UCSD-AML1 (cell line): ENCODE data around the gene PCDH8.
"Not testable (repeated sequence)": the region's sequence is repeated elsewhere in the genome, so short reads cannot be mapped to it uniquely, and the experiment has no call there.

Experiments used
- DNase-seq: peaks from one replicate; lab custom pipeline; 2025; ENCODE audit not compliant: unreplicated experiment; lab: John Stamatoyannopoulos, UW

PCDH8 gene

DNA sequence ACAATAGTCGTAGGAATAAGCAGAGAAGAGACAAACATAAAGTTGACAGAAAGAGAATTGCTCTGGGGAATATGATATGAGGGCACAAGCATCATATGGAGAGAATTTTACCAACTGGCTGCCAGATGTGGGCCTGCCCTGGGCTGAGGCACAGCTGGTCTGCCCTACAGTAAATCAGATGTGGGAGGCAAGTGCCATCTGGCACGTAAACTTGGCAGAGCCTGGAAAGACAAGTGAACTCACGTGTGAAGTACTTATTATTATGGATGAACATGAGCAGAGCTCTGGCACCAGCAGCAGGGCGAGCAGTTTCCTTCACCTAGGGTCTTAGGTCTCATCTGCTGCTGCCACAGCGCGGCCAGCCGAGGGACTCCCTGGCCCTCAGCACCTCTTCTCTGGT is 20.6 kb downstream of the PCDH8 start:
- DNase-seq: no peak

DNA sequence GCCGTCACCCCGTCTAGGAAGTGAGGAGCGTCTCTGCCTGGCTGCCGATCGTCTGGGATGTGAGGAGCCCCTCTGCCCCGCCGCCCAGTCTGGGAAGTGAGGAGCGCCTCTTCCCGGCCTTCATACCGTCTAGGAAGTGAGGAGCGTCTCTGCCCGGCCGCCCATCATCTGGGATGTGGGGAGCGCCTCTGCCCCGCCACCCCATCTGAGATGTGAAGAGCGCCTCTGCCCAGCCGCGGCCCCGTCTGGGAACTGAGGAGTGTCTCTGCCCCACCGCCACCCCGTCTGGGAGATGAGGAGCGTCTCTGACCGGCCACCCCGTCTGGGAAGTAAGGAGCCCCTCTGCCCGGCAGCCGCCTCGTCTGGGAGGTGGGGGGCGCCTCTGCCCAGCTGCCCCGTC is 30.6 kb downstream of the PCDH8 start:
- not testable (repeated sequence) for DNase-seq

GRCh38 chr13:52815330-52815729 is 33.1 kb downstream of the PCDH8 start:
- DNase-seq: no peak

GRCh38 chr13:52812941-52813340 is 35.5 kb downstream of the PCDH8 start:
- DNase-seq: no peak

DNA sequence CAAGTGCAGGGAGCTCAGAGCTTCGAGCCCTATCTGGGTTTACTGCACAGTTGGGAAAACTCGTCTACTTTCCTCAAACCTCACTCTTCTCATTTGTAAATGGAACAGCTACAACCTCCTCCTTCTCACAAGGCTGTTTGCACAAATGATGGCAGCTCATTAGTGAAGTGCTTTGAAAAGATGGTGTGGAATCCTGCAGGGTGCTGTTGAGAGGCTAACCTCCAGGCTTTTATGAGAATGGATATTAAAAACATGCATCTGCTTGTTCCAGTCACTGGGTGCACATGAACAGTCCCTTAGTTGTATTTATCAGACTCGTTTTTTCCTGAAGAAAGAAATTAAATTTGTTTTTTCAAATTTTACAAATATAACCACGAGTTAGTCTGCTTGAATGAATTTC is 36.6 kb downstream of the PCDH8 start:
- no peak for DNase-seq

- DNase-seq: no peak
These were observed 37.9 kb downstream of the PCDH8 start for GRCh38 chr13:52810526-52810925.

DNA sequence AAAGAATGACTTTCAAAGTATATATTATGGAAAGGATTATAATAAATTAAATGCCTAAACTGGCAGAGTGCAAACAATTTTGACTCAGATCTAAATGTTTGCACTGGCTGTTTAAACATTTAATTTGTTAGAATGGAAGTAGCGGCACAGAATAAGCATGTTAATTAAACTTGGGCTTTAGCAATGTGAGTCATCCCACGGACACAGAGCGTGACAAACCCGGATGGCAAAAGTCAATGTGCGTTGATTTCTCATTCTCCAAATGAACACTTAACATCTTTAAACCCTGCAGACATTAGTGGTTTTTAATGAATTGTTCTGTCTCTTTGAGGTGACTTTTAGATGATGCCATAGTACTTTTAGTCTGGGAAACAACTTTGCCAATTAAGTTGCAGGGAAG is 38.4 kb downstream of the PCDH8 start:
- no peak for DNase-seq

DNA sequence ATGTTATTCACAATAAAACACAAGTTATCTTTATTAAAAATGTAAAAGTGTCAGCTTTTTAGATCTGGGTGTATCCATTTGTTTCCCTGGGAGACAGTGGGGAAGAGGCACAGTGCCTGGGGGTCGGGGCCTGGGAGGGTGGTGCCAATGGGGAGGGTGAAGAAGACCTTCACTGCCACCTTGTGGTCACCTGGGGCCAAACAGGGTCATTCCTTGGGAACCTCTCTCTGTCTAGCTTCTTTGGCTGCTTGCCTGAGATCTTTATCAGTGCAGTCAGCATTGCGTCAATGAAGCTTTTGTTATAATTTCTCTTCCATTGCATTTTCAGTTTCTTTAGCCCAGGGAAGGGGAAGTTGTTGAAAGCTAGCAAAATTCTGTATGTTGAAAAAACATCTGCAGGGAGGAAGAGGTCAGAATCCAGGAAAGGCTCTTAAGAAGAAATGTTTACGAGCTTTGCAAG is 39.1 kb downstream of the PCDH8 start:
- DNase-seq: peak; percentile 58

DNA sequence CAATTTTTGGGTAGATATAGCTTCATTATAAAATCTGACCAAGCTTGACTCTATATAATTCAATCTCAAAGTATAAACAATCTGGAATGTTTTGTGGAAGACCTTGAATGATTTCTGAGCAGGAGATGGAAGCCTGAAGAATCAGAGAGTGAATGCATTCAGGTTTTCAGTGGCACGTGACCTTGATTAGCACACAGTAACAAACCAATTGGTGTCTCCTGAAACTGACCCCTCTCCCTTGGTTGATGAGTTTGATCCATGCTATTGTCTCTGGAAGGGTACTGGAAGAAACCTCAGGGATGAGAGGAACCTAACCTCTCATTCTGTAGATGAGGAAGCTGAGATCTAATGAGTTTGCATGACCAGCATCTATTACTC is 39.6 kb downstream of the PCDH8 start:
- DNase-seq: no peak

- no peak for DNase-seq
These were observed 42.4 kb downstream of the PCDH8 start for GRCh38 chr13:52806029-52806428.

GRCh38 chr13:52804202-52804641 is 44.2 kb downstream of the PCDH8 start:
- no peak for DNase-seq

DNA sequence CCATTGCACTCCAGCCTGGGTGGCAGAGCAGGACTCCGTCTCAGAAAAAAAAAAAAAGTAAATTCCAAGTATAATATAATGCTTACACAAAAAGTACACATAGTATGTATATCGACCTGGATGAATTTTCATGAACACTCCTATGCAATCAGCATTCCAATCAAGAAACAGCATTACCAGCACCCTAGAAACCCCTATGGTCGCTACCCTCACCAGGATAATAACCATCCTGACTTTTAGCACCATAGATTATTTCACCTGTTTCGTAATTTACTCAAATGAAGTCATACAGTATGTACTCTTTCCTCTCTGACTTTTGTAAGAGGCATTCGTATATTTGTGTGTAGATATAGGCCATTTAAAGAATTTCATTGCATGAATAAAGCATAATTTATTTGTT is 47.6 kb downstream of the PCDH8 start:
- DNase-seq: no peak

- DNase-seq: no peak
These were observed 49.5 kb downstream of the PCDH8 start for GRCh38 chr13:52798770-52799430.

- DNase-seq: no peak
These were observed 51.3 kb downstream of the PCDH8 start for GRCh38 chr13:52797176-52797575.

DNA sequence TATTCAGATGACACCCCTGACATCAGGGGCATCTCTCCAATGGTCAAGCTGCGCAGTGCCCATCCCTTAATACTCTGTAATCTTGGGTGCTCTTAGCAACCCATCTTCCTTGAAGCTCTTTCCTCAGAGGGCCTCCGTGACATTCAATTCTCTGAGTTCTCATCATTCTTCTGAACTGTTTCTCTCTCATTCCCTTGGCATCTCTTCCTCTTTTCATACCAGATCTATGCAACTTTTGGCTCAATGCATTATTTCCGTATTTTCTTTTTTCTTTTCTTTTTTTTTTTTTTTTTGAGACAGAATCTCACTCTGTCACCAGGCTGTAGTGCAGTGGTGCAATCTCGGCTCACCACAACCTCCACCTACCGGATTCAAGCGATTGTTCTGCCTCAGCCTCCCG is 53.9 kb downstream of the PCDH8 start:
- DNase-seq: no peak

DNA sequence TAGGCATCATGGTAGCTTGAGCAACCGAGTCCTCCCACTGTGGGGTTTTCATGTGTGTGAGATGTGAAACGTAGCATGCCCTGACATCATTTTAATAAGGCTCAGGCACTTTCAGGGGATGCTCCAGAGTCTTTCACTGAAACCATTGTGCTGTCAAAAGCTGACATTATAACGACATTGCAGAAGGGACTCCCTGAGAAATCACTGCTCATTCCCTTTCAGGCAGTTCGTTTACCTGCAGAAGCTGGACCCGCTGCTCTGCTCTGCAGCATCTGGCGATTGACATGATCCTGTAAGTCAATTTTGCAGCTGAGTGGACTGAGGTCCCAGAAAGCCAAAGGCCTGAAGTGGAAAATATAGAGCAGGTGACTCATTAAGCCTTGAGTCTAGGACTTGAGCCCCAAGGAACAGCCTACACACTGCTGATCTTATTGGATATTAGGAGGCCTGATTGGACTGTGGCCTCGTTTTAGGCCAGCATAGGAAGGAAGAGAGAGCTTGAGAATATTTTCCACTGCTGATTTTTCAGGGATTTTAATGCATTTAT is 54.9 kb downstream of the PCDH8 start:
- no peak for DNase-seq
